Effector CD4-positive, alpha-beta T cell (primary cell): ENCODE measurements around the gene SHQ1.
"Not testable (repeated sequence)": the region's sequence is repeated elsewhere in the genome, so short reads cannot be mapped to it uniquely, and the experiment has no call there.

Source experiments
- DNase-seq: peaks from one replicate; pipeline ENCODE4 v3.0.0-alpha.2; 2020

SHQ1 gene

DNA sequence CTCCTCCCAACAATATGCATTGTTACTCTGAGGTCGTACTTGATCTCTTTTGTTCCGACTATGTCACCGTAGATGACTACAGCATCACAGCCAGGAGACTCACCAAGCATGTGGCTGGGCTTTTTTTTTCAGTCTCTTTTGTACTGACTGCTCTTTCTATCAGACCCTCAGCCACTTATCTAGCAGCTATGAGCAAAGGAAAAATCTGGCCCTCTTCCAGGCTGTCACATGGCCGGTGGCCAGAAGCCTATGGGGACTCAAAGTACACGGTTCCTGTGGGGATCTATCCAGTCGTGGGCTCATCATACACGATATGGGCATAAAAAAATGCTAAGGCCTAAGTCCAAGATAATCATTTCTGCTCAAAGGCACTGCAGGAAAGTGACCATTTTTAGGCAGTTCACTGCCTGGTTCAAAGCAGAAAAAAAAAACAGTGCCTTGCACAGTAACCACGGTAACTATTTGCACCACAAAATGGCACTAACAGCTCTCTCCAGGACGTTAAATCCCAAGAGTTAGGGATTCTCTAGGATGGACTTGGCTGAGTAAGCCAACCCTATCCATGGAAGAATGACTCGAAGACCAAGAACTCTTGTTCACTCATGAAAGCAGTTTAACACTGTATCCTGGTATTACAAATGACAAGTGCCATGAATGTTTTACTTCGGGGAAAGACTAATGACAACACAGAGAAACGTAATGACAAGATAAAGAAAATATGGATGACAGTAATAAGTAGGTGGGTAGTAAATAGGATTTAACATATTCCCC is 50.3 kb downstream of the SHQ1 start:
- no peak for DNase-seq

- no peak for DNase-seq
These were observed 54.2 kb downstream of the SHQ1 start for GRCh38 chr3:72794079-72794478.

GRCh38 chr3:72791161-72791560 is 57.1 kb downstream of the SHQ1 start:
- no peak for DNase-seq

DNA sequence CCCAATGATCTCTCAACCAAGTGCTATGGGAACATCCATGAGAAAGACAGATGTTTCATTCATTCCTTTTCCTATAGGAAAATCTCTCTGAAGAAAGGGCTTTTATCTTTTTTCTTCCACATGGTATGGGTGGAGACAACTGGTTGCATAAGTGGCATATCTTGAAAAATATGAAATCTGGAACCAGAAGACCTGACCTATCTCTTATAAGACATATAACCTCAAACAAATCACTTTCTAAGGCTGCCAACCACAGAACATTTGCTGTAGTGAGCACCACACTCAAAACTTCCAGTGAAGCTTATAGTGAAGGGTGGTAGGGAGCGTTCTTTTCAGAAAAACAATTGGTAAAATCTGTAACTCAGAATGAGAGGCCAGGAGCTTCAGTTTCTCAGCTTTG is 58.5 kb downstream of the SHQ1 start:
- DNase-seq: no peak

DNA sequence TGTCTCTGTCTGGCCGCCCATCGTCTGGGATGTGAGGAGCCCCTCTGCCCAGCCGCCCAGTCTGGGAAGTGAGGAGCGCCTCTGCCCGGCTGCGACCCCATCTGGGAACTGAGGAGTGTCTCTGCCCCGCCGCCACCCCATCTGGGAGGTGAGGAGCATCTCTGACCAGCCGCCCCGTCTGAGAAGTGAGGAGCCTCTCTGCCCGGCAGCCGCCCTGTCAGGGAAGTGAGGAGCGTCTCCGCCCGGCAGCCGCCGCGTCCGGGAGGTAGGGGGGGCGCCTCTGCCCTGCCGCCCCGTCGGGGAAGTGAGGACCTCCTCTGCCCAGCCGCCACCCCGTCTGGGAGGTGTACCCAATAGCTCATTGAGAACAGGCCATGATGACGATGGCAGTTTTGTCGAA is 60.0 kb downstream of the SHQ1 start:
- not testable (repeated sequence) for DNase-seq

- DNase-seq: no peak
These were observed 61.6 kb downstream of the SHQ1 start for GRCh38 chr3:72786668-72787067.

DNA sequence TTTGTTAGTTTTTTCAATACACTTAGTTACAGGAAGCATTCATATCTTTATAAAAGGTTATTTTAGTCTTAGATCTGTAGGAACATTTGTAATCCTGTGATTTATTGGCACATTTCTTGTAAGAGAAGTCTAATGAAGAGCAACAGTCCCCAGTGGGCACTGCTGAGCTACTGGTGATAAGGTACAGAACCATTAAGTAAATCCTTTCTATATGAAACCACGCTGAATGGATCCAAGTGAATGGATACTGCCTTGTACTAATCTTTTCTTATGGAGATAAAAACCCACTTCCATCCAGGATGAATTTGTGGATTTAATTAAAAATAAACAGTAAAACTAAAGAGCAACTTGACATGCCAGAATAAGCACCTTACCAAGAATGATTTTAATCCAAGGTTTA is 64.0 kb downstream of the SHQ1 start:
- DNase-seq: no peak

DNA sequence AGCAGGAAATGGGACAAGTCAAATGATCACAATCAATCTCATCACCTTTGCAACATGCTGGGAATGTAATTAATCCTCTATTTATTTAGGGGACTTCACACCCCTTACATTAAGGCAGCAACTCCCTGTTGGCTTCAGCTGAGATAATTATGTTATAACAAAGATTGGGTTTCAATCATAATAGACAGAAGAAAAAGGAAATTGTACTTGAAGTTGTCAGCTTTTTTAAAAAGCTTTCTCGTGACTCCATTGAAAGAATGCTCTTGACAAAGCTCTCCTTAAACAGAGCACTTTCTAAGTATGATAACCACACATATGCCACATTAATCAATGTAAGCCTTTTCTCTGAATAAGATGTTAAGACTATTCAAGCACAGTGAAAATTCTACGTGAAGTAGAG is 65.7 kb downstream of the SHQ1 start:
- DNase-seq: no peak

- no peak for DNase-seq
These were observed 78.3 kb downstream of the SHQ1 start for GRCh38 chr3:72769758-72770540.

- DNase-seq: no peak
These were observed 79.3 kb downstream of the SHQ1 start for GRCh38 chr3:72768936-72769335.

DNA sequence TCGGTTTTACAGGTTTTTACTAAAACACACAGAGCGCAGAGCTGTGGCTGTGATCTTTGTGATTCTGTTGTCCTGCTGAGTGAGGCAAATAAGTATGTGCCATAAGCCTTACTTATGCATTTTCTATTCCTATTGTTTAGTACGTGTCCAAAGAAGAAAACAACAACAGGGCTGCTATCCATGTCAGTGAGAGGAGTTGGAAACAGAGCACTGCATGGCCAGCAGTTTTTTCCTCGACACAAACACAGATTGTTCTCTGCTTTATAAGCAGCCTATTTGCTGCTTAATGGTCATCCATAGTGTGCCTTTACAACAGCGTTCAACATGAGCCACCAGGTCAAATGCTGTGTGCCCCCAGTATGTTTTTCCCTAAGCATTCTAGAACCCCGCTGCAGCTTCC is 79.8 kb downstream of the SHQ1 start:
- DNase-seq: no peak

DNA sequence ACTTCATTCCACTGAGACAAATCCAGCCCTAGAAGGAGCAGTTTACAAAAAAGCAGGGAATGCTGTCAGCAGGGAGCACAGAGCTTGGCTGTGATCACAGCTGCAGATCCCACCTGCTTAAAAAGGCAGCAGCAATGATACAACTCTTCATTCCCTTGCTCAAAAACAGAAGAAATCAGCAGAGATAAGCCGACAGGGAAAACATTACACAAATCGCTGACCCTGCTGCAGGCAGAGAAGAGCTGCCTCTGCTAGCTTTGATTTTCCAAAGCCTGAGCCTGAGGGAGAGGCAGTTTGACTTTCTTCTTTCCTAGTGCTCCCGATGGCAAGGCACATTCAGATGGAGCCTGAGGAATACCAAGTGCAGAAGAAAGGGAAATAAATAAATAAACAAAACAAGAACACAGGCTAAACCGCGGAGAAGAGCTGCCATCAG is 80.2 kb downstream of the SHQ1 start:
- no peak for DNase-seq

DNA sequence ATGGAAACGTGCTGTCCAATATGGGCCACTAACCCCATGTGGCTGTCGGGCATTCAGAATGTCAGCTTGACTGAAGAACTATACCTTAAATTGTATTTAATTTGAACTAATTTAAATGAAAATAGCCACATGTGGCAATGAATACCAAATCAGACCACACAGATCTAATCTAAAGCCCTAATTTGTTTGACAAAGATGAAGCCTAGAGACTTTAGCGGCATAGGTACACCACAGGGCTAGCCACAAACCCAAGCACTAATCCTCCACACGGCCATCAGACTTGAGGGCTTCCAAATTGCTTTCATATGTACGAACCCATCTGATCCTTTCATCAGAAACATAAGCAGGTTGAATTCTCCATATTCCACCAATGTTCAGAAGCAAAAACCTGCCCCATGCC is 81.4 kb downstream of the SHQ1 start:
- DNase-seq: no peak

DNA sequence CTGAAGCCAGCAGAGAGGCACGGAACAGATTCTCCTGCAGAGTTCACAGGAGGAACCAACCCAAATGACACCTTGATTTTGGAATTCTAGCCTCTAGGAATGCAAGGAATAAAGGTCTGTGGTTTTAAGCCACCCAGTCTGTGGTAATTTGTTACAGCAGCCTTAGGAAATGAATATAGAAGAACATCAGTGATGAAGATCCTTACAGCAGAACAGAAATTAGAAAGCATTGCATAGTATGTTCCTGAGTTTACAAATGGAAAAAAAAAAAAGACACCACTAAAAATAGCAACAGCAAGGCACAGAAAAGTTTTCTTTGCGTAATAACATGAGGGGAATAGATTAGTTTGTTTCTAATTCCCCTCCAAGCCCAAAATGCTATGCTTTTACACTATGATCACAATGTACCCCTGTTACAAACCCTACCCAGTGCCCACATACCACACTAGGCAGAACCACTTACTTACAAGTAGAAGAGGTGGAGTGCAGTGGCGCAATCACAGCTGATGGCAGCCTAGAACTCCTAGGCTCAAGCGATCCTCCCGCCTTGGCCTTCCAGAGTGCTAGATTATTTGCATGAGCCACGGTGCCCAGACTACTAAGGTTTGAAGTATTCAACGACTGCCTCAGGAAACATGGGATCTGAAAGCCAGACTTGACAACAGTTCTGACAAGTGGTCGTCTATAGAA is 84.3 kb downstream of the SHQ1 start:
- DNase-seq: no peak

GRCh38 chr3:72761410-72761809 is 86.8 kb downstream of the SHQ1 start:
- no peak for DNase-seq

DNA sequence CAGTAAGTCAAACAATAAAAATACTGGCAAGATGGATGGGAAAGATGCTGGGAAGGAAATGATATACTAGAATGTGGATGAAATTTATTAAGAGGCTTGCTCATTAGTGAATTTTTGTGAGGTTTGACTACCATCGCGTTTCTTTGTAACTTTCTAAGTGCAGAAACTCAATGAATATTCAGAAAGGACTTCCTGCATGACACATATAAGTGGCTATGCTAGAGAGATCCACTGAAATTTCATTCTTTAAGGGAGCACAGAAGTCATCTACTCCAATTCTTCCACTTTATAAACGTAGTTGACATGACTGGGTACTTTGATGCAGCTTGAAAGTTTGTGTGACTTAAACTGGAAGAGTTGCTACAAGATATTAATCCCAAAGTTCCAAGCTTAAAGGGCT is 88.0 kb downstream of the SHQ1 start:
- no peak for DNase-seq

DNA sequence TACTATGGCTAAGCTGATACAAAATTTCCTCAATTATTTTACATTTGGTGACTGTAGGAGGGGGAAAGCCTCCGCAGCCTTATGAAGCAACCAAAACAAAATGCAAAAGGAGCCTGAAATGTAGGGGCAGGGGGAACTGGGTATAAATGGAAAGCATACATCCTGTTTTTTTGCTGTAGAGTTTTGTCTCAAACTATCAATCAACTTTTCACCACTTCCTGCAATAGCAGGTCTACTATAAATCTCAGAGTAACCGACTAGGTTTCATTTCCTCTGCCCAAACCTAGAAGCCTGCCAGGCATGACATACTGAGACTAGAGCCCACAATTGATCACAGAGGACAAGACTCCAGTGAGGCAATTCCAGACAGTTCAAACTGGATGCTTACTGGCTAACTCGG is 91.3 kb downstream of the SHQ1 start:
- DNase-seq: peak; percentile 8

DNA sequence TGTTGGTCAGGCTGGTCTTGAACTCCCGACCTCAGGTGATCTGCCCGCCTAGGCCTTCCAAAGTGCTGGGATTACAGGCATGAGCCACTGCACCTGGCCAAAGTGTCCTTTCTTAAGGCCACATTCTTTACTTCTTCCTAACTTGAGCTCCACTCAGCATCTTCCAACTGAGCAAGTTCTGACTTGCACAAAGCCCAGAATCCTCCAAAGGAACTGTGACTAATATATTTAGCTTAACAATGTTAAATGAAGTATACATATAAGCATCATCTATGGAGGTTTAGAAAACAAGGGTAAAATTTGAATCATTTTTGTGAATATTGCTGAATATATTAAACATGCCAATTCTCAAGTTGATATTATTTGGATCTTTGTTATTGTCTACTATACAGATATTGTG is 93.7 kb downstream of the SHQ1 start:
- no peak for DNase-seq

- DNase-seq: no peak
These were observed 94.8 kb downstream of the SHQ1 start for GRCh38 chr3:72753495-72753894.

GRCh38 chr3:72750405-72750965 is 97.8 kb downstream of the SHQ1 start:
- no peak for DNase-seq

DNA sequence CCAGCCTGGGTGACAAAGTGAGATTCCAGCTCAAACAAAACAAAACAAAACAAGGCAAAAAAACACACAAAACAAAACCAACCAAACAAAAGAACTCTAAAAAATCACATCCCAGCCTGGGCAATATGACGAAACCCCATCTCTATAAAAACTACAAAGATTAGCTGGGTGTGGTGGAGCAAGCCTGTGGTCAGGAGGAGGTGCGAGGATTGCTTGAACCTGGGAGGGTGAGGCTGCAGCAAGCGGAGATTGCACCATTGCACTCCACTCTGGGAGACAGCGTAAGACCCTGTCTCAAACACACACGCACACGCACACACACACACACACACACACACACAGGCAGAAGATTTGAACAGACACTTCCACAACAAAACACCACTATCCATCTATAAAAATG is 99.6 kb downstream of the SHQ1 start:
- no peak for DNase-seq

- DNase-seq: no peak
These were observed 101.5 kb downstream of the SHQ1 start for GRCh38 chr3:72746430-72747411.
